GM19193 (cell line): ENCODE data around the gene SCFD2.

Experiments used
- POLR2A ChIP-seq: IDR thresholded peaks from 4 replicates; pipeline ENCODE4 v1.6.1; 2011; ENCODE audit not compliant: insufficient read depth, insufficient read length; ENCODE audit errors: extremely low read depth

SCFD2 gene

GRCh38 chr4:52987392-52988056 is 378.3 kb downstream of the SCFD2 start:
- no peak for TF ChIP-seq POLR2A

GRCh38 chr4:52984462-52984881 is 381.4 kb downstream of the SCFD2 start:
- TF ChIP-seq POLR2A, result no peak

GRCh38 chr4:52983563-52984303 is 382.1 kb downstream of the SCFD2 start:
- no peak for TF ChIP-seq POLR2A

GRCh38 chr4:52982946-52983340 is 382.9 kb downstream of the SCFD2 start:
- no peak for TF ChIP-seq POLR2A

- TF ChIP-seq POLR2A, result no peak
Measured at GRCh38 chr4:52982255-52982945, 383.5 kb downstream of the SCFD2 start.

- TF ChIP-seq POLR2A, result no peak
Measured at GRCh38 chr4:52979821-52980590, 385.9 kb downstream of the SCFD2 start.

GRCh38 chr4:52979020-52979419 is 386.8 kb downstream of the SCFD2 start:
- TF ChIP-seq POLR2A, result no peak

- TF ChIP-seq POLR2A, result no peak
Measured at GRCh38 chr4:52977252-52977651, 388.6 kb downstream of the SCFD2 start.

GRCh38 chr4:52976523-52977230 is 389.2 kb downstream of the SCFD2 start:
- no peak for TF ChIP-seq POLR2A

- no peak for TF ChIP-seq POLR2A
Measured at GRCh38 chr4:52968691-52969090, 397.2 kb downstream of the SCFD2 start.

- no peak for TF ChIP-seq POLR2A
Measured at GRCh38 chr4:52968241-52968640, 397.6 kb downstream of the SCFD2 start.

GRCh38 chr4:52966781-52967180 is 399.1 kb downstream of the SCFD2 start:
- TF ChIP-seq POLR2A, result no peak

GRCh38 chr4:52966172-52966571 is 399.7 kb downstream of the SCFD2 start:
- TF ChIP-seq POLR2A, result no peak

GRCh38 chr4:52964561-52965101 is 401.2 kb downstream of the SCFD2 start:
- no peak for TF ChIP-seq POLR2A

GRCh38 chr4:52964011-52964410 is 401.9 kb downstream of the SCFD2 start:
- no peak for TF ChIP-seq POLR2A

- no peak for TF ChIP-seq POLR2A
Measured at GRCh38 chr4:52962721-52963120, 403.1 kb downstream of the SCFD2 start.
